Activated CD4-positive, alpha-beta T cell treated with anti-CD3 and anti-CD28 coated beads for 36 hours (primary cell): ENCODE data around the gene OR8U1. TPM values are rescaled to one million over a fixed set of nuclear protein-coding genes. Genes with fewer than 3 reads are reported as not detected.

Experiments used
- ATAC-seq: fragments of 200-7000 bp; cut with Tn5 transposase; one replicate; pipeline ENCODE4 v1.10.0; 2021; ENCODE audit warnings: mild to moderate bottlenecking, moderate library complexity
- CTCF ChIA-PET: fragments of 350-600 bp; sonication (Branson Sonifier 250); formaldehyde crosslinking; loops from one replicate; lab custom pipeline; 2021; ENCODE audit warnings: antibody characterized with exemption; lab: Charles Lee
- POLR2A ChIA-PET: fragments of 350-600 bp; sonication (Branson Sonifier 250); formaldehyde crosslinking; loops from one replicate; lab custom pipeline; 2021; ENCODE audit warnings: antibody characterized with exemption, inconsistent platforms; lab: Charles Lee
- DNase-seq: peaks from one replicate; pipeline ENCODE4 v3.0.0-alpha.2; 2020
- H3K27ac Mint-ChIP-seq: one replicate; pipeline ENCODE4 v1.8.0; 2021; ENCODE audit warnings: mixed read lengths
- H3K27me3 Mint-ChIP-seq: one replicate; pipeline ENCODE4 v1.8.0; 2021; ENCODE audit warnings: mixed read lengths
- H3K36me3 Mint-ChIP-seq: one replicate; pipeline ENCODE4 v1.8.0; 2021; ENCODE audit warnings: low read depth, mixed read lengths
- H3K4me1 Mint-ChIP-seq: one replicate; pipeline ENCODE4 v1.8.0; 2021; ENCODE audit warnings: mixed read lengths
- H3K4me3 Mint-ChIP-seq: one replicate; pipeline ENCODE4 v1.8.0; 2021; ENCODE audit warnings: mild to moderate bottlenecking, moderate library complexity, mixed read lengths
- H3K9me3 Mint-ChIP-seq: one replicate; pipeline ENCODE4 v1.8.0; 2021; ENCODE audit warnings: low read depth, mixed read lengths
- intact Hi-C, 2 experiments: fragments of 100-400 bp; cut with DNase I in 1 of 2; cut with micrococcal nuclease in 1 of 2; formaldehyde crosslinking; loops; one replicate each; pipeline versions ENCODE4 v1.14.2 to v1.15.1; 2022 to 2024; cut with DNase I, micrococcal nuclease
- total RNA-seq, 2 experiments: library from RNA; stranded (reverse); gene quantifications; one replicate each; pipeline ENCODE4 v1.2.3, GENCODE V29; 2021

Gene OR8U1
- total RNA-seq, 2 experiments from 2014 or later: not detected

DNA sequence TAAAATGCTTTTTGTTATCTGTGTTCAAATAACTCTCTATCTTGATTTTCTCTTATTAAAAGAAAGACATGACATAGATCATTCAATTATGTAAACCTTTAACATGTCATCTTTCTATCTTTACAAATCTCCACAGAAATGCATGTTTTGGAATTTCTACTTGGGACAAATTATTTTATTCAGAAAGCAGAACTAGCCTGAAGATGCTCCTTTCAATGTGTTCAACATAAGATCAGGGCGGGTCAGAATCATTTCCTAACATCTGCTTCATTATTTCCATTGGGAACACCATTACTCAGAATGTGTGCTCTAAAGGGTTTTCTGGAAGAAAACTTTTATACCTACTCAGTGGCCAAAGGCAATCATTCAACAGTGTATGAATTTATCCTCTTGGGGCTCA lies 37.0 kb downstream of the OR8U1 start, which contains the start of gene OR5AL1:
OR5AL1 (plus strand) TSS at position 301 of the 400 bp plus-strand sequence.
- POLR2A ChIA-PET: no interaction called here

More for the DNA sequence above, 37.0 kb downstream of the OR8U1 start, which contains the start of gene OR5AL1:
- H3K36me3 Mint-ChIP-seq: no peaks in the 10 kb centered on the region
- H3K4me1 Mint-ChIP-seq: no peaks in the 10 kb centered on the region
- ATAC-seq (no peak), DNase-seq (no peak)
- H3K4me3 Mint-ChIP-seq: no peak within 1 kb of the TSS
- H3K9me3 Mint-ChIP-seq: peaks cover 9% of the 10 kb centered on the region
- H3K27ac Mint-ChIP-seq: no peak within 1 kb of the TSS
- intact Hi-C loops: no loop called here
- CTCF ChIA-PET: no interaction called here
- no peaks in the 10 kb centered on the region for H3K27me3 Mint-ChIP-seq

Other genes starting within 250 kb of the OR8U1 start
- gene OR8J3, start 235.4 kb upstream of the OR8U1 start, total RNA-seq: not detected
- not detected for gene OR8K5, start 215.3 kb upstream of the OR8U1 start, total RNA-seq
- not detected for gene OR5J2, start 199.0 kb upstream of the OR8U1 start, total RNA-seq
- gene OR5T2, start 141.4 kb upstream of the OR8U1 start, total RNA-seq: not detected
- not detected for gene OR5T3, start 123.4 kb upstream of the OR8U1 start, total RNA-seq
- gene OR5T1, start 101.5 kb upstream of the OR8U1 start, total RNA-seq: not detected
- gene OR8H1, start 83.4 kb upstream of the OR8U1 start, total RNA-seq: not detected
- gene OR8K3, start 60.5 kb upstream of the OR8U1 start, total RNA-seq: not detected
- gene OR8K1, start 29.6 kb upstream of the OR8U1 start, total RNA-seq: not detected
- gene OR8J1, start 21.3 kb upstream of the OR8U1 start, total RNA-seq: not detected
- gene OR5AL1, start 37.1 kb downstream of the OR8U1 start, total RNA-seq: not detected
- gene OR5M3, start 97.7 kb downstream of the OR8U1 start, total RNA-seq: not detected
- not detected for gene OR5M8, start 115.7 kb downstream of the OR8U1 start, total RNA-seq
- not detected for gene OR5M11, start 167.6 kb downstream of the OR8U1 start, total RNA-seq
- gene OR5M10, start 202.1 kb downstream of the OR8U1 start, total RNA-seq: not detected
- not detected for gene OR5M1, start 239.2 kb downstream of the OR8U1 start, total RNA-seq